HG03565 (cell line): ENCODE data around the gene ZNF32.

ENCODE experiments used
- ATAC-seq: cut with Tn5 transposase; IDR thresholded peaks from one replicate; pipeline ENCODE4 v1.9.1; 2021; ENCODE audit warnings: mild to moderate bottlenecking, moderate library complexity; ENCODE audit not compliant: unreplicated experiment

The ZNF32 gene, protein sequence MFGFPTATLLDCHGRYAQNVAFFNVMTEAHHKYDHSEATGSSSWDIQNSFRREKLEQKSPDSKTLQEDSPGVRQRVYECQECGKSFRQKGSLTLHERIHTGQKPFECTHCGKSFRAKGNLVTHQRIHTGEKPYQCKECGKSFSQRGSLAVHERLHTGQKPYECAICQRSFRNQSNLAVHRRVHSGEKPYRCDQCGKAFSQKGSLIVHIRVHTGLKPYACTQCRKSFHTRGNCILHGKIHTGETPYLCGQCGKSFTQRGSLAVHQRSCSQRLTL

DNA sequence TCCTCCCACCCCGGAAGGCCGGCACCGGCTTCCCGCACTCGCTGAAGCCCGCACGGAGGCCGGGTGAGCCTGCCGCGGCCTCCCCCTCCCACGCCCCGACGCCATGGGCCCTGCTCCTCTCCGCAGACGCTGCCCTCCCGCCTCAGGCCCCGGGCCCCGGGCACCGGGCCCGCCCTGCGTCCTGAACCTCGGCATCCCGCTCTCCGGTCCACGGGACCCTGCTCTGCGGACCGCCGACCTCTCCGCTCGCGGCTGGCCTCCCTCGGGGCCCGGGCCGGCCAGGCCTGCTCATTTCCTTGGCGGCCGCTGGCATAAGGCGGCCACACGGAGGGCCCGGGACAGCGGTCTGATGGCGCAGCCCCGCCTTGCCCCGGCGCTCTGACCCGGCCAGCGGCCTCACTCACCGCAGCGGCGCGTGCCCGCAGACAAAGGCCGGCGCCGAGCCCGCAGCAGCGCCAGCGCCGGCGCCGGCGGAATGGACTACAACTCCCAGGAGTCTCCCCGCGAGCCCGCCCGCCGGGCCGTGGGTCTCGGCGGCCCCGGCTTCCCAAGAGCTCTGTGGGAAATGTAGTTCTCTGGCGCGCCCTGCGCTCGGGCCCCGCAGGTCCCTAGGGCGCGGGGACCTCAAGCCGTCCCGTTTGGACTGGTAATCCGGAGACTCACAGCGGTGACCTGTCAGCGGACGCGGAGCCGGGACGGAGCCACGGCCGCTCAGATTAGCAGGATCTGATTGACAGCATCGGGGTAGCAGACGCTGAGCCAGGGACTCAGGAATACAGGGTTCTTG is at the start of gene ZNF32:
TSS of gene ZNF32 (minus strand) at position 484 of the 787 bp plus-strand sequence. CDS start 2,748 bp downstream, outside the sequence.
- ATAC-seq = peak; percentile 99

DNA sequence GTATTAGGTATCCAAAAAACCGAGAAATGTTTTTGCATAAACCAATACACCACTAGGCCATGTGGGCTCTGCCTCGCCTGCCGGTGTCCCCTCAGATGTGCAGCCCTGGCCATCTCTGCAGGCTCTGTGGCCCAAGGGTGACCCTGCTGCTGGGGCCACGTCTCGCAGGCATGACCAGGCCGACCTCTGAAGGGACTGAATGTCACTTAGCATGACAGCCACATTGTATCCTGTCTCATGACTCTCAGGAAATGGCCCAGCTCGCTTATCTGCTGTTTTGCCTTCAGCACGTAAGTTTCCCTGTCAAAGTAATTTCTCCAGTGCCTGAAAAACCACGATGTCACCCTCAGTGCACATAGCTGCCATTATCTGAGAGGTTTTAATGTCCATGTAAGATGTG is 49.5 kb upstream of the ZNF32 start:
- ATAC-seq = no peak

DNA sequence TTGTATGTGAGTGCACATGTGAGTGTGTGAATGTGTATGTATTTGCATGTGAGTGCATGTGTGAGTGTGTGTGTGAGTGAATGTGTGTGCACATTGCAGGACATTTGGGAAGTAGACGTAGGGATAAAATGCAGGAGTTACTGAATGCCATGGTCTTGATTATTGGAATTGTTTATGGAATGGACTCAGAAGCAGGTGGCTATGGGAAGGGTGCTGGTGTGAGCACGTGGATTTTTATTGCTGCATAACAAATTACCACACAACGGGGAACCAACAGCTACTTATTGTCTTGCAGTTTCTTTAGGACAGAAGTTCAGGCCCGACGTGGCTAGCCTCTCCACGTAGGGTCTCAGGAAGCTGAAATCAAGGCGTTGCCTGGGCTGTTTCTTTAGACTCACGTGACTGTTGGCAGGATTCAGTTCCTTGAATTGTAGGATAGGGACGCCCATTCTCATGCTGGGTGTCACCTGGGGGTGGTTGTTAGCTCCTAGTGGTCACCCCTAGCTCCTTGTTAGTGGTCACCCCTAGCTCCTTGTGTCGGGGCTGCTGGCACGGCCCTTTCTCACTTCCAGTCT is 48.3 kb upstream of the ZNF32 start:
- no peak for ATAC-seq

DNA sequence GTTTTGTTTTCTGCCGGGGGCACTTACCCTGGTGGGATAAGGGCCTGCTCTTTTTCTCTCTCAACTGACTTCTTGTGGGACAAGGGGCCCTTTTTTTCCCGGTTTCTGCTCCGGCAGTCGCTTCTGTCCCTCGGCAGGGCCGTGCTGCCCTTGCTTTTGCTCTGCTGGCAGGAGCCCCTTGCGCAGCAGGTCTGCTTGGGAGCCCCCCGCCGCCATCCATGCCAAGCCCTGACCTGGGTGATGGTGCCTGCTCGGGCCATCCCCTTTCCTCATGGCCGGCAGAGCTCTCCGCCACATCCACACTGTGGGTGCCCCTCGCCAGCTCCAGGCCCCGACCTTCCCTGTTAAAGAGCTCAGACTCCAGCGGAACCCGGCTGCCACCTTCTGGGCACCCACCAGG is 47.0 kb upstream of the ZNF32 start:
- no peak for ATAC-seq

DNA sequence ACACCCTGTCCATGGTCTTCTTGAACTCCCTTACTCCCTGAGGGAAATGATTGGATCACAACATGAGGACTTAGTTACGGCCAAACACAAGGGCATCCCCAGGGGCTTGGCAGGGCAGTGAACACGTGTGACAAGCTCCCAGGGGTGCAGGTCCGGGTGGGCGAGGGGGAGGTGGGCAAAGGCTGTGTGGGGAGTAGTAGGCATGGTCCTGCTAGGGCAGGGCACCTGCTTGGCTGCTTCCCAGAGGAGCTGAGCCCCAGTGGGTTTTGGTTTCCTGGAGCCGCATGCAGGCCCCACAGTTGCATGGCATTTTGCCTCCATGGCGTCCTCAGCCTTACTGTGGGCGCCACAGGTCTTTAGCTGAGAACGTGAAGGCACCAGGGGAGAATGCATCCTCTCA is 46.6 kb upstream of the ZNF32 start:
- no peak for ATAC-seq

DNA sequence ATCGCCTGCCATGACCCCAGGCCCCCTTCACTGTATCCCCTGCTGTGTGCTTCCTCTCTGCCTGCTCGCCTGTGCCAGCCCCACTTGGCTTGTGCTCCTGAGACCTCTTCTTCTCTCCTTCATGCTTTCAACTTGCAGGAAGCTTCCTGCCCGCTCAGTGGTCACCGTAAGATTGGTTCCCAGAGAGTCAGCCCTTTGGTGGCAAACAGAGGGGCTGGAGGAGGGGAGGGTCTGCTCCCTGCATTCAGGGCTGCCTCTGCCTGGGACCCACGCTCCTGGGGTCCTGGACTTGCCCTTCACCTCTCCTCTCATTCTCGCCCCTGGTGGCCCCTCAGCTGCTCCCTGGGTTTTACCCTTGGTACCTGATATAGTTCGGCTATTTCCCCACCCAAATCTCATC is 45.8 kb upstream of the ZNF32 start:
- no peak for ATAC-seq

DNA sequence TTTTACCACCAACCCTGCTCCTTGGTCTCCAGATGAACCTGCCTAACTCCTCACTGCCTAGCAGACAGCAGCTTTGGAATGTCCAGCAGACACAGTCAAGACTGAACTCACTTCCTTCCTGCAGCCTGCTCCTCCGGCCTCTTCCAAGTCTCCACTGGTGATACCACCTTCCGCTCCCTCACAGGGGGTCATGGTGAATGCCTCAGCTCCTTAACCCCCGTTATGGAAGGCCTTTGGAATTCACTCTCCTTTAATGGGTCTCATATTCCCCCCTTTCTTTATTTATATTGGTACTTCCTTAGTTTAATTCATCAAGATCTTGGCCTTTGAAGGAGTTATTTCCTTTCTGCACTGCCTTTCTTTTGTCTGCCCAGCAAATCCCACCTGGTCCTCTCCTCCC is 44.9 kb upstream of the ZNF32 start:
- ATAC-seq = no peak

DNA sequence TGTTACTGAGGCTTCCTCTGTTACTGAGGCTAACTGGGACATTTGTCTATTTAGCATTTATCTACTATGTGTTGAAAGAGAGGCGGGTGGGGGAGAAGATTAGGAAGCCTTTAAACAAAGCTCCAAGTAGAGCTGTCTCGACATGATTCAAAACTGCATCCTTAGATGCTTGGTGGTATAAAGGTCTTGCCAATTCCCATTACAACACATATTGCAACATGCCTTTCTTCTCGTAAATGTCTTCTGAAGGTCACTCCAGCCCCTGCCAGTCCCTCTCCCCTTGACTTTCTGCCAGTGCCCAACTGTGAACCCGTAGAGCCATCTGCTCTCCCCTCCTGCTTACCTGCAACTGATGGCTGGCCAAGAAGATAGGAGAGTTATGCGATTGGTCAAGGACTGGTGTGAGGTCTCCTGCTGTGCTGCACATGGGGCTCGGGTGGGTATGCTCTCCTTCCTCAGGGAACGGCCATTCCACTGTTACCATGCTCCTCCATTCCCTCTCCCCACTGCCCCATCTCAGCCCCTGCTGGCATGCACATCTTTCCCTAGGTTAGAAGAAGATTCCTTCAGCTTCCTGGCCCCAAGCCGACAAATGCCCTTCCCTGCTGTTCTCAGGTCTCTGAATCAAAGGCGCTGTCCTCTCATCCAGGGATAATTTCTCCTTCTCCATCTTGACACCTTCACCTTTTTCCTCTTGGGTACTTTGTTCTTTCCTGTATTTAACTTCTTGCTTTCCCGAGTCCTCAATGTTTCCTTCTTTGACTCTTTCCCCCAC is 43.6 kb upstream of the ZNF32 start:
- no peak for ATAC-seq

DNA sequence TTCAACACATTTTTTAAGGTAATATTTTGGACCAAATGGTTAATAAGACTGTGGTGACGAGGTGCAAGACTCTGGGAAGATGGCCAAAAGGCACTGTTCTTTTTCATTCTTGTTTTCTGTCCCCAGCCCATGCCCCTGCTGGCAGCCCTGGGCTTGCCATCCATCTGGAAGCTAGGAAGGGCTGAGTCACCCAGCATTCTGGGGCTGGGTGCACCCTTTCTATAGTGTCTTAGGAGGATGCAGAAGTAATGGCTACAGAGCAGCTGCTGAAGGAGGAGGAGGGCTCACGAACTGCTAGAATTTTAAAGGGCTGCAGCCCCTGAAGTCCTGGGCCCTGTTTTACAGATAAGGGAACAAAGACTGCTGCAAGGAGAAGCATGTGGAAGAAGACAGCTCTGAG is 42.8 kb upstream of the ZNF32 start:
- ATAC-seq = no peak

DNA sequence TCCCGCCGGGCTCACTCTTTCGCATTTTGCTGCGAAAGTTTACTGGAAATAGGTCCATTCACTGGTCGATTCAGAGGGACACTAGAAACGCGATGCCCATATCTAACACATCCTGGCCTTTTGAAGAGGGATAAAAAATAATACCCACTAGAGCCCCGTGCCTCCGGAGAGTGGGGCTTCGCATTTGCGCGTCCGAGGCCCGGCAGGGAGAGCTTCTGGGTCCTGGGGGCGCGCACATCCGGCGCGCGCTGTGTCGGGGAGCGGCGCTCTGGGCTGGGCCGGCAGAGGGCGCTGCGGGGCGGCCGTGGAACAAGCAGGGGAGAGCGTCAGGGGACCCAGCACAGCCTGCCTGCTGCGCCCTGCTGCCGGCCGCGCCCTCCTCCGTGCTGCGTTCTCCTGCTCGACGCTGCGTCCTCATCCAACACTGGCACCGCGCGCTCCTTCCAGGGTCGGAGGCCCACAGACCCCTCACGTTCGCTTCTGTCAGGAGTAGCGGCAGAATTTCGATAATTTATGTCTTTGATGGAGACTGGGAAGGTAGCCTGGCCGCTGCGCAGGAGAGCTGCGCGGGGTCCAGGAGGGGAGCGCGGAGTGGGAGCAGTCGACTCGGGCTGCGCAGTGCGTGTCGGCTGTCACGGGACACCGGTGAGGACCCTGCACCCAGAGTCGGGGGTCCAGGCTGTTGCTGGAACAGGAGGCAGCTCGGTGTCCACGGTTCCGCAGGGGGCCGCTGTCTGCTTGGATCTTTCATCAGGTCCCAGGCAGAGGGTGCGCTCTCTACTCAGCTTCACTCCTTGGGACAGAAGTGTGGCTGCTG is 41.5 kb upstream of the ZNF32 start:
- ATAC-seq = peak; percentile 97

DNA sequence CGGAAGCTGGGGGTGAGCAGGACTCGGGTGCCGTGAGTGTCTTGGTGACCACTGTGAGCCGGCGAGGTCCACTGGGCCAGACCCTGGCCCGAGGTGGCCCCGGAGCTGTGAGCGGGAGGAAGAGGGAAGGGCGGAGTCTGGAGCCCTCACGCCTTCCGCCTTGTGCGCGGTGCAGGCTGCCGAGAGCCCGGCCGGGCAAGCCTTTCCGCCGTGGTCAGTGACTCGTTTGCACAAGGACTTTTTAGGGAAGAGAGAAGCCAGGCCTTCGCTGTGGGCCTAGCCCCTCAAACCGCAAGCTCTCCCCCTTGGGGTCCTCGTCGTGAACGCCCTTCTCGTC is 40.9 kb upstream of the ZNF32 start:
- ATAC-seq = no peak

DNA sequence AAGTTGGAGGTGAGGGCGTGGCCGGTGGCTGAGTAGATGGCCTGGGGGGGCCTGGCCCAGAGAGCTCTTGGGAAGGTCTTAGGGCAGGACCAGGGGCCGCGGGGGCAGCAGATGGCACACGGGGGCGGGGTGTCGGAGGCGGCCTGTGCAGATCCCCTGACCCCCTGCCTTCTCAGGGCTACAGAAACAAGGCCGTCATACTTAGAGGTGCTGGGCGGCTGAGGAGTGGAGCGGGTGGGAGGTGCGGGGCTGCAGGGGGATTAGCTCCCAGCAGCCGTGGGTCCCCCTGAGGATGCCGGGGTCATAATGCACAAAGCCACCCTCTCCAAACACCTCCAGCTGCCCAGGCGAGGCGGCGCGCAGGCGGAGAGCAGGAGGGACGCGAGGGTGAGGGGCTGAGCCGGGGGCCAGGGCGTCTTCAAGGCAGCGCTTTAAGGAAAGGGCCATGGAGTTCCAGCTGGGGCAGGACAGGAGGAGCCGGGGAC is 40.4 kb upstream of the ZNF32 start:
- no peak for ATAC-seq

DNA sequence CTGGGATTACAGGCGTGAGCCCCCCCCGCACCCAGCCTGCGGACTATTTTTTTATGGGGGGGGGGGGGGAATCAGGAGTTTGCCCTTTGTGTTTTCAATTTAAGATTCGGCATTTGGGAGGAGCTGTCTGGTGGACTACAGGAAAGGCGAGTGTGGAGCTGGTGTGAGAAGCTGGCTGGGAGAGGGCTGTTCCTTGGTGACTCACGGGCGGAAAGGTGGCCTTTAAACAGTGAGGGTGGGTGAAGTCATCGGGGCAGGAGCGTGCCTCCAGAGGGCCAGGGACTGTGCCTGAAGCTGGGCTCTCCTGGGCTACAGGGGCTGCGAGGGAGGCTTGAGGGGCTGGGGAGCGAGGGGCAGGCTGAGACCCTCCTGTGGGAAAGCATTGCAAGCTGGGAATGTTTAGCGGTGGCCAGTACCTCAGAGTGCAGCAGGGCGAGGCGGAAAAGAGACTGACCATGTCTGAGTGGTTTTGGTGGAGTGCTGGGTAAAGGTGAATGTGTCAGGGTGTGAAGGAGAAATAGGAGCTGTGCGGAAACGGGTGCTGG is 39.7 kb upstream of the ZNF32 start:
- no peak for ATAC-seq

DNA sequence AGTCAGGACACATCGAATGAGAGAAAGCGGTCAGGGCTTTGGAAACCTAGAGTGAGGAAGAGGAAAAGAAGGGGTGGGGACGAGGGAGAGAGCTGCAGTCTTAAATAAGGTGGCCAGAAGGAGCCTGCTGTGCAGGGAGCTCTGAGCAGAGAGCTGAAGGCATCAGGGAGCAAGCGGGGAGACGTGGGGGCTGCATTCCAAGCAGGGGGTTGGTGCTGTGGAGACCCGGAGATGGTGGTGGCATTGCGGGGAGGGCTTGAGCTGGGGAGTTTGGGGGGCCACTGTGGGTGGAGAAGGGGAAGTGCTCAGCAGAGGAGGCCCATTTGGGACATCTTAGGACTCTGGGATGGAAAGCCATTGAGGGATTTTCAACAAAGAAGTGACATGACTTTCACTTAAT is 38.7 kb upstream of the ZNF32 start:
- no peak for ATAC-seq

DNA sequence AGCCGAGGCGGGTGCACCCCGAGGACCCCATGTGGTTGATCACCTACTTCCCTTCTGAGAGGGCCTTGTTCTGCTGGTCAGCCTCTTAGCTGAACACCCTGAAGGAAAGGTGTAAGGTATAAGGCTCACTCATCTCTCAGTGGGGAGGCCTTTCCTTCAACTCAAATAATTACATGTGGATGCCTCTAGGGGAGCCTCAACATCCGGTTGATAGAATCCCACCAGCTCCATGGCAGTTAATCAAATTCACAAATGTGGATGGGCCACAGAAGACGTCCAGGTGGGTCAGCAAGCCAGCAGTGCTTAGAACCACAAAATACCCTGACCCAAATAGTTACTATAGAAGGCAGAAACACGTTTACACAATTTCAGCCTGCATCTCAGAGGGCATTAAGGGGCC is 37.7 kb upstream of the ZNF32 start:
- no peak for ATAC-seq

DNA sequence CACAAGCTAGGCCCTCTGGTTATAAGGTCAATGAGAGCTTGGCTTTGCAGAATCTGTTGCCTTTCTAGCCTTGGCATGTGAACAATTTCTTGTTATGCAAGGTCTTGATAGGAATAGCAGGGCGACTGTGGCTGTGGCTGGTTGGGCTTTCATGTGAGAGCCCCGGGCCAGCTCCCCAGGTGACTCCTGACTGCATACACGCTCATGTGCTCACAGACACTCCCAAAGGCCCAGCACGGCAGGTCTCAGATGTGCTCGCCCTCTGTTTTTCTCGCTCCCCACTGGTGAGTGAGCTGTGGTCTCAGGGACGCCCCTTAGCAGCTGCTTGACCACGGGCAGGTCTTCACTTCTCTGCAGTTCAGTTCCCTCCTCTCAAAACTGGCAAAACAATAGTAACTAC is 37.1 kb upstream of the ZNF32 start:
- no peak for ATAC-seq

DNA sequence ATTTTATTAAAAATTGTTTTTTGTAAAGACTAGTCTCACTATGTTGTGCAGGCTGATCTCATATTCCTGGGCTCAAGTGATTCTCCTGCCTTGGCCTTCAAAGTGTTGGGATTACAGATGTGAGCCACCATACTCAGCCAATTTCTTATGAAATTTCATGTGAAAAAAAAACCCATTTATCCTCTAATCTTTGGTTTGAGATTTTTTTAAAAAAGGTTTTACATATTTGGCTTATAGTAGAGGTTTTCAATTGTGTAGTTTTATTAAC is 35.5 kb upstream of the ZNF32 start:
- no peak for ATAC-seq

DNA sequence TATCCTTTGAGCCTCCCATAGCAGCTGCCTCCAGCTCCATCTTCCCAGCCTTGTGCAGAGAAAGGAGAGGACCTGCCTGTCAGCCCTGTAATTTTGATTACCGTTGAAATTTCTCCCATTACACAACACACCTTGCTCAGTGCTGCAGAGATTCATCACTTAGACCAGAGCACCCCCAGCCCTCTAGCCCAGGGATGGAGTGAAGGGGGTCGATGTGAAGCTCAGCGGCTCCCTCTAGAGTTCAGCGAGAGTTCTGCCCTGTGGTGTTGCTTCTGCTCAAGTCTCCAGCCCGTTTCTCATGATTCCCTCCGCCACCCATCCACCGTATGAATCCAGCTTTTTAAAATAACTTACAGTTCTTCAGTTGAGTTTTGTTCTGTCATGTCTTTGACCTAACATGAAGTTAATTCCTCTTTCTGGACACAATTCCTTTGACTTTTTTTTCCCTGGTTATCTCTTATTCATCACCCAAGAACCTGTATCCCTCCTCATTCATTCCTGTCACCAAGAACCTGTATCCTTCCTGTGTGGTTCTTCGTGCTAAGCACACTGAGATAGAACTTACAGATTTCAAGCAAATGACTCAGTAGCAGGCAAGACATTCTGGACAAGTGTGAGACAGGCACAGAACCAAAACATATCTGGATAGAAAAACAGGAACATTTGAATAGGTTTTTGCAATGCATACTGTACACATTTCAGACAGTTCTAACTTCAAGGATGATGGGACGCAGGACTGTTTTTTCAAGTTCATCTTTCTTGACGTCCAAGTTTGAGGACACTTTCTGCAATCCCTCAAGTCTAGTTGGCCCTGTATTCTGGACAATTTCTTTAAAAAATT is 35.0 kb upstream of the ZNF32 start:
- ATAC-seq = no peak

DNA sequence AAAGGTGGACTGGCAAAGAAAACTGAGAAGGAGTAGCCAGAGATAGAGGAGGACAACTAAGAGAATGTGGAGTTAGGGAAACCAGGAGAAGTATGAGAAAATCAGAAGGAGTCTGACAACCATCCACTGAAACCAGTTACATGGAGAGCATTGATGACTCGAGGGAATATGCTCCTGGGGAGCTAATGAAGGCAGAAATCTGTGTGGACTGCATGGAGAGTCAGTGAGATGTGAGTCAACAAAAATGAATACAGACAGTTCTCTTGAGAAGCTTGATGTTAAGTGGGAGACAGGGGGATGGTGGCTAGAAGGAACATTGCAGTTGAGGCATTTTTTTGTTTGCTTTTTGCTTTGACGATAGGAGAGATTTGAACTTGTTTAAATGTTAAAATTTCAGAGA is 34.3 kb upstream of the ZNF32 start:
- ATAC-seq = no peak

DNA sequence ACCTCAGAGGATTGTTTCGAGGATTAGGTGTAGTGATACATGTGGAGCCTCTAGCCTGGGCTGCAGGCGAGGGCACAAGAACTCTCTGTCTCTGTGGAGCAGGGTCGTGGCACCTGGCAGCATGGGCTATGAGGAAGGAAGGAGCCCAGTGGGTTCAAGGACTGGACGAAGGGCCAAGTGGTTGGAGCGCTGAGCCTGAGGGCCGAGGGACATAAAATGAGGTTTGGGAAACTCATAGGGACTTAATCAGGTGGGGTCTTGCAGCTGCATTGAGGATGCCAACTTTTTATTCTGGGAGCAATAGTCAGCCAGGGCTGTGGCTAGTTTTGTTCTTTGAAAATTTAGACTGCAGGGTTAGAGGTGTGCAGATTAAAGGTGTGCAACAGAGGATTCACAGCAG is 33.0 kb upstream of the ZNF32 start:
- ATAC-seq = no peak
